Lower lobe of right lung (tissue), 2 donors: ENCODE measurements around the gene USP7. TPM values are rescaled to one million over a fixed set of nuclear protein-coding genes. Genes with fewer than 3 reads are reported as not detected.
"Not testable (repeated sequence)": the region's sequence is repeated elsewhere in the genome, so short reads cannot be mapped to it uniquely, and the experiment has no call there.

Source experiments
- ATAC-seq, 2 donors: fragments of 200-7000 bp; cut with Tn5 transposase; one replicate each; pipeline ENCODE4 v1.9.1; 2020 to 2022; ENCODE audit warnings: mild to moderate bottlenecking in 2 of 2, moderate library complexity in 2 of 2
- DNase-seq: peaks from one replicate; pipeline ENCODE4 v3.0.0-alpha.2; 2020
- H3K27ac ChIP-seq: fragments of 200-600 bp; one replicate; pipeline ENCODE4 v1.8.0; 2022
- H3K27me3 ChIP-seq: fragments of 200-600 bp; one replicate; pipeline ENCODE4 v1.8.0; 2022; ENCODE audit warnings: low read depth
- H3K36me3 ChIP-seq: fragments of 200-600 bp; one replicate; pipeline ENCODE4 v1.8.0; 2022; ENCODE audit warnings: mild to moderate bottlenecking
- H3K4me1 ChIP-seq: fragments of 200-600 bp; one replicate; pipeline ENCODE4 v1.8.0; 2022
- H3K4me3 ChIP-seq: fragments of 200-600 bp; one replicate; pipeline ENCODE4 v1.8.0; 2022; ENCODE audit warnings: mild to moderate bottlenecking
- H3K9me3 ChIP-seq: fragments of 200-600 bp; one replicate; pipeline ENCODE4 v1.8.0; 2022
- intact Hi-C: fragments of 100-400 bp; cut with DNase I; formaldehyde crosslinking; loops from one replicate; pipeline ENCODE4 v1.11.0; 2022
- total RNA-seq: library from RNA; stranded (reverse); fragmentation: NEBNext Ultra II Directional; extraction: Animal tissue kit (Norgen Biotek cat#: 25700); gene quantifications from one replicate; pipeline ENCODE4 v1.2.1, GENCODE V29; 2021
- TF ChIP-seq, protein P1 (sequence below): fragments of 200-600 bp; IDR thresholded peaks from one replicate; pipeline ENCODE4 v1.8.0; 2022; ENCODE audit warnings: antibody characterized with exemption, mild to moderate bottlenecking
- donor health status: DM: no; HTN: yes; CAD: no; lungs with severe emphysema.

Gene USP7
- total RNA-seq, 1 donor from 2014 or later: 87.5 TPM

DNA sequence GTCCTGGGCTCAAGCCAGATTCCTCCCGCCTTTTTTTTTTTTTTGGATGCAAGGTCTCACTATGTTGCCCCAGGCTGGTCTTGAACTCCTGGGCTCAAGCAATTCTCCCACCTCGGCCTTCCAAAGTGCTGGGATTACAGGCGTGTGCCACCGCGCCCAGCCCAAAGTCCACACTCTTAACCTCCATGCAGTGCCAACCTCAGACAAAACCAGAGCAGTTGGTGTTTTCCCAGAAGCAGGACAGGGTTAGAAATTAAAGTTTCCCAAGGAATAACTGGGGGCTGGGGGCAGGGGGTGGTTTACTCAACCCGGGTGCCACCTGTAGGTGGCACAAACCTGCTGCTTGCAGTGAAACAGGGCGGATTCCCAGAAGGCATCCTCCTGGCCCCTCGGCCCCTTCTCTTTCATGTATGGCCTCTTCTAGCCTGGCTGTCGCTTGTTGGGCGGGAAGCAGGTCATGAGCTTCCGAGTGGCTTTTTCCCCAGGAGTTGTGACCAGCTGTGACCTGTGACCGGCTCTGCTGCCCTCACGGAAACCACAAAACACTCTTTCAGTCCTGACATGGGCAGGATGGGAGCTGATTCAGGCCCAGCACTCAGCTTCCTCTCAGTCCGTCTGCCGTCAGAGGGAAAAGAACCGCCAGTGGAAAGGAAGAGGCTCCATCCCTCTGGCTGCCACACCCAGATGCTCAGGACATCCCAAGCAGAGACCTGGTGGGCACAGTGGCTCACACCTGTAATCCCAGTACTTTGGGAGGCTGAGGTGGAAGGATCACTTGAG is 25.6 kb upstream of the USP7 start:
- DNase-seq: no peak
- no peak overlapping the region for H3K27ac ChIP-seq
- H3K9me3 ChIP-seq: no peaks in the 10 kb centered on the region
- H3K4me3 ChIP-seq: no peak overlapping the region
- H3K36me3 ChIP-seq: no peaks in the 10 kb centered on the region
- no peaks in the 10 kb centered on the region for H3K27me3 ChIP-seq
- TF ChIP-seq, protein P1, sequence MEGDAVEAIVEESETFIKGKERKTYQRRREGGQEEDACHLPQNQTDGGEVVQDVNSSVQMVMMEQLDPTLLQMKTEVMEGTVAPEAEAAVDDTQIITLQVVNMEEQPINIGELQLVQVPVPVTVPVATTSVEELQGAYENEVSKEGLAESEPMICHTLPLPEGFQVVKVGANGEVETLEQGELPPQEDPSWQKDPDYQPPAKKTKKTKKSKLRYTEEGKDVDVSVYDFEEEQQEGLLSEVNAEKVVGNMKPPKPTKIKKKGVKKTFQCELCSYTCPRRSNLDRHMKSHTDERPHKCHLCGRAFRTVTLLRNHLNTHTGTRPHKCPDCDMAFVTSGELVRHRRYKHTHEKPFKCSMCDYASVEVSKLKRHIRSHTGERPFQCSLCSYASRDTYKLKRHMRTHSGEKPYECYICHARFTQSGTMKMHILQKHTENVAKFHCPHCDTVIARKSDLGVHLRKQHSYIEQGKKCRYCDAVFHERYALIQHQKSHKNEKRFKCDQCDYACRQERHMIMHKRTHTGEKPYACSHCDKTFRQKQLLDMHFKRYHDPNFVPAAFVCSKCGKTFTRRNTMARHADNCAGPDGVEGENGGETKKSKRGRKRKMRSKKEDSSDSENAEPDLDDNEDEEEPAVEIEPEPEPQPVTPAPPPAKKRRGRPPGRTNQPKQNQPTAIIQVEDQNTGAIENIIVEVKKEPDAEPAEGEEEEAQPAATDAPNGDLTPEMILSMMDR: no peak
- intact Hi-C loops: no loop called here
- no peaks in the 10 kb centered on the region for H3K4me1 ChIP-seq
- ATAC-seq: no peak

DNA sequence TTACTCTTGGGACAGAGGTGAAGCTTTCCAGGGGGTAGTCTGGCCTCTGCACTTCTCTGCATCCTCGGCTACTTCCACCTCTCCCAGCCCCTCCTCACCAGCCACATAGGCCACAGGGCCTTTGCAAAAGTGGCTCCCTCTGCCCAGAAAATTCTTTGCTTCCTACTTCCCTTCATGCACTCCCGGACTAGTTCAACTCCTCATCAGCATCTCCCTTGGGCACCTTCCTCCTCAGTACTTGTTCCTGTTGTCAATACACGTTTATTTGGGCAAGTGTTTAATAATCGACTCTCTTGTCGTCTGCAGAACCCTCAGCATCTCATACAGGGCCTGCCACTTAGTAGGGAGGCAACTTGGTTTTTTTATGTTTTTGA is 23.1 kb upstream of the USP7 start:
- no peaks in the 10 kb centered on the region for H3K36me3 ChIP-seq
- intact Hi-C loops: no loop called here
- no peak for ATAC-seq
- DNase-seq: no peak
- H3K9me3 ChIP-seq: no peaks in the 10 kb centered on the region
- TF ChIP-seq, protein P1: no peak
- no peak overlapping the region for H3K4me3 ChIP-seq
- H3K27me3 ChIP-seq: no peaks in the 10 kb centered on the region
- H3K27ac ChIP-seq: no peak overlapping the region
- H3K4me1 ChIP-seq: no peaks in the 10 kb centered on the region

DNA sequence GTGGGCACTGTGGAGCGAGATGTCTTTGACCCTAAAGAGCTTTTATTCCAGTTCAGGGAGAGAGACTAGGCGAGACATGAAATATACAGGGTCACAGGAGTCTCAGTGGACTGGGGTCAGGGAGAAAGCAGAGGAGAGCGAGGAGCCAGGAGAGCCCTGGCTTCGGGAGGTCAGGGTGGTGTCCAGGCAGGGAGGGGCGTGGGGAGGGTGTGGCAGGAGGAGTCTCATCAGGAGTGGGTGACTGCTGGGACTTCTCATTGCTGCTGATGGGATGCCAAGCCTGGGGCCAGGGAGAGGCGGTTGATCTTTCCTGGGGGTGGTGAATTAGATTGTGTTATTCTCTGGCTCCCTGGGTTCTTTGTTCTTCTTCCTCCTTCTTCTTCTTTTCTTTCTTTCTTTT is 22.4 kb upstream of the USP7 start:
- H3K27me3 ChIP-seq: no peaks in the 10 kb centered on the region
- ATAC-seq: no peak
- no peaks in the 10 kb centered on the region for H3K4me1 ChIP-seq
- H3K36me3 ChIP-seq: no peaks in the 10 kb centered on the region
- H3K4me3 ChIP-seq: no peak overlapping the region
- TF ChIP-seq, protein P1: no peak
- no peak for DNase-seq
- intact Hi-C loops: no loop called here
- H3K27ac ChIP-seq: no peak overlapping the region
- no peaks in the 10 kb centered on the region for H3K9me3 ChIP-seq

DNA sequence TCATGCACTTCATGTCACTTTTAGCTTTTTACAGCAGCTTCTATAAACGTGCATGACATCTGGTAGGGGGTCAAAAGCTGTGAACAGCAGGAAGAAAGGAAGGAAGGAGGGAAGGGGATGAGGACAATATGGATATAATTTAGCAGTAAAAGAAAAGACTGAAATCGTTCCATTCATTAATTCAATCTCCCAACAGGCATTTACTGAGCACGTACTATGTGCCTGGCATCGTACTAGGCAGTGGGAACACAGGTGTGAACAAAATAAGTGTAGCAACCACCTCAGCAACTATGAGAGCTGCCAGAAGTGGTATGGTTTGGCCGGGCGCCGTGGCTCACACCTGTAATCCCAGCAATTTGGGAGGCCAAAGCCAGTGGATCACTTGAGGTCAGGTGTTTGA is 19.1 kb upstream of the USP7 start:
- Histone ChIP-seq H3K4me1 (no peaks in the 10 kb centered on the region), H3K27me3 (no peaks in the 10 kb centered on the region), H3K27ac (no peak overlapping the region), H3K4me3 (no peak overlapping the region), H3K9me3 (no peaks in the 10 kb centered on the region), H3K36me3 (no peaks in the 10 kb centered on the region)
- no peak for DNase-seq
- TF ChIP-seq, protein P1: no peak
- intact Hi-C loops: no loop called here
- ATAC-seq: no peak

DNA sequence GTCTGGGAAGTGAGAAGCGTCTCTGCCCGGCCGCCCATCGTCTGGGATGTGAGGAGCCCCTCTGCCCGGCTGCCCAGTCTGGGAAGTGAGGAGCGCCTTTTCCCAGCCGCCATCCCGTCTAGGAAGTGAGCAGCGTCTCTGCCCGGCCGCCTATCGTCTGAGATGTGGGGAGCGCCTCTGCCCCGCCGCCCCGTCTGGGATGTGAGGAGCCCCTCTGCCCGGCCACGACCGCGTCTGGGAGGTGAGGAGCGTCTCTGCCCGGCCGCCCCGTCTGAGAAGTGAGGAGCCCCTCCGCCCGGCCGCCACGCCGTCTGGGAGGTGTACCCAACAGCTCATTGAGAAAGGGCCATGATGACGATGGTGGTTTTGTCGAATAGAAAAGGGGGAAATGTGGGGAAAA is 18.2 kb upstream of the USP7 start:
- ATAC-seq, H3K36me3 ChIP-seq, DNase-seq, H3K4me1 ChIP-seq, H3K4me3 ChIP-seq, H3K27me3 ChIP-seq, H3K9me3 ChIP-seq, H3K27ac ChIP-seq, intact Hi-C loops: not testable (repeated sequence)

DNA sequence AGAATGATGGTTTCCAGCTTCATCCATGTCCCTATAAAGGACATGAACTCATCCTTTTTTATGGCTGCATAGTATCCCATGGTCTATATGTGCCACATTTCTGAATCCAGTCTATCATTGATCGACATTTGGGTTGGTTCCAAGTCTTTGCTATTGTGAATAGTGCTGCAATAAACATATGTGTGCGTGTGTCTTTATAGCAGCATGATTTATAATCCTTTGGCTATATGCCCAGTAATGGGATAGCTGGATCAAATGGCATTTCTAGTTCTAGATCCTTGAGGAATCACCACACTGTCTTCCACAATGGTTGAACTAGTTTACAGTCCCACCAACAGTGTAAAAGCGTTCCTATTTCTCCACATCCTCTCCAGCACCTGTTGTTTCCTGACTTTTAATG is 12.5 kb upstream of the USP7 start:
- ATAC-seq, DNase-seq, H3K36me3 ChIP-seq, H3K4me3 ChIP-seq, H3K4me1 ChIP-seq, intact Hi-C loops, H3K27ac ChIP-seq, H3K9me3 ChIP-seq, H3K27me3 ChIP-seq: not testable (repeated sequence)
